Esophagus muscularis mucosa (tissue), 3 donors: Measurements from ENCODE around the gene AAK1.

Experiments used
- POLR2AphosphoS5 ChIP-seq, 2 donors: sonication (generic); formaldehyde crosslinking; IDR thresholded peaks; one replicate each; pipeline ENCODE4 v1.6.1; 2017; ENCODE audit warnings: antibody characterized with exemption in 2 of 2
- TF ChIP-seq, protein P1 (sequence below), 3 experiments: fragments of 200-600 bp in 2 of 3; fragments of 450-650 bp in 1 of 3; sonication (generic) in 2 of 3; IDR thresholded peaks; one replicate each; pipeline ENCODE4 v1.5.1; 2017 to 2019; ENCODE audit warnings: antibody characterized with exemption in 3 of 3, mild to moderate bottlenecking in 2 of 3, moderate library complexity in 1 of 3

DNA sequence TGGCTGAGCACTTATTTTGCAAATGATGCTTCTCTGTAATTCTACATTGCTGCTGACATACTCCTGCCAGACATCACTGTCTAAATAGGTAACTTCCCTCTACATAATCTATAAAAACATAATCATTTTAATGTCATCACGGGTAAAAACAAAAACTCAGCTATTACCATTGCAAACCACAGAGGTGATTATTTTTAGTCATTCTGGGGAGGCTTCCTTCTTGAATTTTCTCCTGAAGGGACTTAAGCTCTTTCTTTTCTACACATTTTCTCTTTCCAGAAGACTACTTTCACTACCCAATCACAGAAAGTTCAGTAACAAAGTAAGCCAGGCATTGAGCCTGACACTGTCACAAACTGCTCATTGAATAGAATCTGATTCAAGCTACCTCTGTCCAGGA, 165.9 kb downstream of the AAK1 start:
- TF ChIP-seq, protein P1, sequence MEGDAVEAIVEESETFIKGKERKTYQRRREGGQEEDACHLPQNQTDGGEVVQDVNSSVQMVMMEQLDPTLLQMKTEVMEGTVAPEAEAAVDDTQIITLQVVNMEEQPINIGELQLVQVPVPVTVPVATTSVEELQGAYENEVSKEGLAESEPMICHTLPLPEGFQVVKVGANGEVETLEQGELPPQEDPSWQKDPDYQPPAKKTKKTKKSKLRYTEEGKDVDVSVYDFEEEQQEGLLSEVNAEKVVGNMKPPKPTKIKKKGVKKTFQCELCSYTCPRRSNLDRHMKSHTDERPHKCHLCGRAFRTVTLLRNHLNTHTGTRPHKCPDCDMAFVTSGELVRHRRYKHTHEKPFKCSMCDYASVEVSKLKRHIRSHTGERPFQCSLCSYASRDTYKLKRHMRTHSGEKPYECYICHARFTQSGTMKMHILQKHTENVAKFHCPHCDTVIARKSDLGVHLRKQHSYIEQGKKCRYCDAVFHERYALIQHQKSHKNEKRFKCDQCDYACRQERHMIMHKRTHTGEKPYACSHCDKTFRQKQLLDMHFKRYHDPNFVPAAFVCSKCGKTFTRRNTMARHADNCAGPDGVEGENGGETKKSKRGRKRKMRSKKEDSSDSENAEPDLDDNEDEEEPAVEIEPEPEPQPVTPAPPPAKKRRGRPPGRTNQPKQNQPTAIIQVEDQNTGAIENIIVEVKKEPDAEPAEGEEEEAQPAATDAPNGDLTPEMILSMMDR (IDR thresholded peaks at IDR 0.05) = no peak
- TF ChIP-seq POLR2AphosphoS5 (IDR thresholded peaks at IDR 0.05) = no peak
